ENCODE results near the gene KLHL6. TPM values are rescaled to one million over a fixed set of nuclear protein-coding genes. Genes with fewer than 3 reads are reported as not detected.

The KLHL6 gene
- total and polyA plus RNA-seq, 2 of the 13 experiments (the other 11 are each of a cell fraction or from before 2014, with no cell fraction given): not detected

DNA sequence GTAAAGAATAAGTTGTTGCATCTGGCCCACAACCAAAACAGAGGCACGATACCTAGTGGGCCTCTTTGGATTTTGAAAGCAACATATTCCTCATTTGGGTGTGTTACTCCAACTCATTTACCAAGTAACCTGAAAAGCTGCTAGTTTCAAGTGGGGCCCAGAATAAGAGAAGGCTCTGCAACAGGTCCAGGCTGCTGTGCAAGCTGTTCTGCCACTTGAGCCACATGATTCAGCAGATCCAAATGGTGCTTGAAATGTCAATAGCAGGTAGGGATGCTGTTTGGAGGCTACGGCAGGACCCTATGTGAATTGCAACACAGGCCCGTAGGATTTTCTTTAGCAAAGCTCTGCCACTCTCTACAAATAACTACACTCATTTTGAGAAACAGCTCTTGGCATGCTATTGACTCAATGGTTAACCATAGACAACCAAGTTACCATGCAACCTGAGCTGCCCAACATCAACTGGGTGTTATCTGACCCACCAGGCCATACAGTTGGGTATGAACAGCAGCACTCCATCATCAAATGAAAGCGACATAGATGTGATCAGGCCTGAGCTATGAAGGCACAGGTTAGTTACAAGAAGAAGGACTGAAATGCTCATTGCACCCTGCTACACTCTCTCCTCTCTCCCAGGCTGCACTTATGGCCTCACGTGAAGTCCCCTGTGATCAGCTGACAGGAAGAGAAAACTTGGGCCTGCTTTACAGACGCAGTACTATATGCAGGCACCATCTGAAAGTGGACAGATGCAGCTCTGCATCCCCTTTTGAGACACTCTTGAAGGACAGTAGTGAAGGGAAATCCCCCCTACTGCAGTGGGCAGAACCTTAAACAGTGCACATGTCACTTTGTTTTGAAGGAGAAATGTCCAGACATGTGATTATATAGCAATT, 117.6 kb downstream of the KLHL6 start:
- no peak for DNase-seq (ENCODE audit: low spot score)
- Histone ChIP-seq H3K9me3 (ENCODE audit: low read length) (no peaks in the 10 kb centered on the region), H3K27me3 (ENCODE audit: control insufficient read depth in 1 of 2, insufficient read depth in 2 of 2, low read length in 2 of 2) (peaks cover 0 to 8% of the 10 kb centered on the region in 2 experiments; a peak in 2 of 5 replicates), H2AFZ (ENCODE audit: low read length) (no peak overlapping the region), H3K36me3 (replicated peaks in 1 of 2; ENCODE audit: control insufficient read depth in 1 of 2, insufficient read depth in 2 of 2, low read length in 2 of 2) (no peaks in the 10 kb centered on the region), H3K27ac (ENCODE audit: extremely low read length, insufficient read depth, low read length) (no peak overlapping the region), H3K79me2 (ENCODE audit: insufficient read depth, low read length) (no peaks in the 10 kb centered on the region), H3K4me2 (ENCODE audit: low read depth, low read length) (no peak overlapping the region), H4K20me1 (ENCODE audit: insufficient read depth, low read length) (no peaks in the 10 kb centered on the region), H3K4me3 (replicated peaks in 1 of 3; ENCODE audit: insufficient read depth in 1 of 3, low read depth in 2 of 3, low read length in 3 of 3) (no peak overlapping the region), H3K9ac (ENCODE audit: insufficient read depth, low read depth, low read length) (no peak overlapping the region), H3K4me1 (ENCODE audit: insufficient read depth, low read length) (no peaks in the 10 kb centered on the region; the same call in 1 of the 2 replicates)
- no peak for ATAC-seq
- ChIA-PET POLR2A (no interaction called here), CTCF (ENCODE audit: low intra/inter-chr PET ratio, low total read pairs) (no interaction called here)
- FAIRE-seq: no peak
- no TSS peak for BruUV-seq (replicated peaks)
- intact Hi-C loops (cut with micrococcal nuclease; ENCODE audit: unreplicated experiment) (no loop called here), in situ Hi-C loops (cut with HindIII; ENCODE audit: extremely low pct_ligation_motif_present, low pct_unique_long_range_greater_than_20kb) (no loop called here)
- 41% methylated on average over 5 of the region's 6 CpGs for WGBS (ENCODE audit: low lambda C conversion rate)
- TF ChIP-seq ZNF441 (CRISPR knock-in tag; IDR thresholded peaks at IDR 0.05; ENCODE audit: borderline replicate concordance) (no peak), ZEB1 (IDR thresholded peaks at IDR 0.05; ENCODE audit: insufficient replicate concordance, low read depth) (no peak), SAP130 (CRISPR knock-in tag; IDR thresholded peaks at IDR 0.05; ENCODE audit: low read depth) (no peak), EHMT2 (IDR thresholded peaks at IDR 0.05; ENCODE audit: borderline replicate concordance, low read depth, low read length) (no peak), ZNF724P (CRISPR knock-in tag; IDR thresholded peaks at IDR 0.05; ENCODE audit: borderline replicate concordance) (no peak), ZSCAN9 (CRISPR knock-in tag; IDR thresholded peaks at IDR 0.05; ENCODE audit: borderline replicate concordance) (no peak), SRSF1 (optimal IDR thresholded peaks at IDR 0.05; ENCODE audit: low read depth, low read length) (no peak), BORCS8-MEF2B (CRISPR knock-in tag; IDR thresholded peaks at IDR 0.05) (no peak), ZBTB14 (CRISPR knock-in tag; IDR thresholded peaks at IDR 0.05) (no peak), HOXA9 (CRISPR knock-in tag; IDR thresholded peaks at IDR 0.05; ENCODE audit: borderline replicate concordance) (no peak), ZNF512B (CRISPR knock-in tag; IDR thresholded peaks at IDR 0.05; ENCODE audit: borderline replicate concordance) (no peak), MYNN (CRISPR knock-in tag; IDR thresholded peaks at IDR 0.05; ENCODE audit: low read depth) (no peak), MED13 (CRISPR knock-in tag; IDR thresholded peaks at IDR 0.05) (no peak), ELF4 (CRISPR knock-in tag; IDR thresholded peaks at IDR 0.05; ENCODE audit: borderline replicate concordance) (no peak), CCDC6 (CRISPR knock-in tag; IDR thresholded peaks at IDR 0.05) (no peak)
- TF ChIP-seq, protein P1, sequence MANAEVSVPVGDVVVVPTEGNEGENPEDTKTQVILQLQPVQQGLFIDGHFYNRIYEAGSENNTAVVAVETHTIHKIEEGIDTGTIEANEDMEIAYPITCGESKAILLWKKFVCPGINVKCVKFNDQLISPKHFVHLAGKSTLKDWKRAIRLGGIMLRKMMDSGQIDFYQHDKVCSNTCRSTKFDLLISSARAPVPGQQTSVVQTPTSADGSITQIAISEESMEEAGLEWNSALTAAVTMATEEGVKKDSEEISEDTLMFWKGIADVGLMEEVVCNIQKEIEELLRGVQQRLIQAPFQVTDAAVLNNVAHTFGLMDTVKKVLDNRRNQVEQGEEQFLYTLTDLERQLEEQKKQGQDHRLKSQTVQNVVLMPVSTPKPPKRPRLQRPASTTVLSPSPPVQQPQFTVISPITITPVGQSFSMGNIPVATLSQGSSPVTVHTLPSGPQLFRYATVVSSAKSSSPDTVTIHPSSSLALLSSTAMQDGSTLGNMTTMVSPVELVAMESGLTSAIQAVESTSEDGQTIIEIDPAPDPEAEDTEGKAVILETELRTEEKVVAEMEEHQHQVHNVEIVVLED (CRISPR knock-in tag; IDR thresholded peaks at IDR 0.05; ENCODE audit: borderline replicate concordance): no peak
- TF ChIP-seq, protein P2, sequence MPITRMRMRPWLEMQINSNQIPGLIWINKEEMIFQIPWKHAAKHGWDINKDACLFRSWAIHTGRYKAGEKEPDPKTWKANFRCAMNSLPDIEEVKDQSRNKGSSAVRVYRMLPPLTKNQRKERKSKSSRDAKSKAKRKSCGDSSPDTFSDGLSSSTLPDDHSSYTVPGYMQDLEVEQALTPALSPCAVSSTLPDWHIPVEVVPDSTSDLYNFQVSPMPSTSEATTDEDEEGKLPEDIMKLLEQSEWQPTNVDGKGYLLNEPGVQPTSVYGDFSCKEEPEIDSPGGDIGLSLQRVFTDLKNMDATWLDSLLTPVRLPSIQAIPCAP (CRISPR knock-in tag; IDR thresholded peaks at IDR 0.05; ENCODE audit: low read depth): no peak

Measured in HepG2 (cell line).